Large intestine (tissue), 12 donors: ENCODE results near the gene OR7A5. TPM values are rescaled to one million over a fixed set of nuclear protein-coding genes. Genes with fewer than 3 reads are reported as not detected.

Experiments used
- DNase-seq, 2 donors: peaks; one replicate each; pipeline versions ENCODE4 v3.0.0 to v3.0.0-alpha.2; 2013
- H3K27ac ChIP-seq: one replicate; pipeline ENCODE4 v1.5.1; 2013; ENCODE audit warnings: low read length
- H3K27me3 ChIP-seq: 2 replicates; pipeline ENCODE4 v1.6.1; 2013; ENCODE audit warnings: low read length; ENCODE audit not compliant: control insufficient read depth, insufficient read depth
- H3K36me3 ChIP-seq: 2 replicates; pipeline ENCODE4 v1.6.1; 2013; ENCODE audit warnings: low read length; ENCODE audit not compliant: control insufficient read depth, insufficient read depth
- H3K4me1 ChIP-seq: one replicate; pipeline ENCODE4 v1.6.1; 2013; ENCODE audit warnings: low read length; ENCODE audit not compliant: control insufficient read depth, insufficient read depth
- H3K4me3 ChIP-seq: one replicate; pipeline ENCODE4 v1.5.1; 2013; ENCODE audit warnings: low read length
- H3K9me3 ChIP-seq: one replicate; pipeline ENCODE4 v1.6.1; 2013; ENCODE audit warnings: mild to moderate bottlenecking, low read depth, low read length, moderate library complexity; ENCODE audit not compliant: control insufficient read depth
- WGBS: methylation state at CpG from one replicate; pipeline ENCODE4 v1.1.5; 2013; ENCODE audit warnings: low lambda C conversion rate; ENCODE audit not compliant: insufficient coverage; 5-methylcytosine and 5-hydroxymethylcytosine counted together
- long read RNA-seq, 11 donors: transcript quantifications; one replicate each; lab custom pipeline, GENCODE V29; 2026
- polyA plus RNA-seq: library from polyadenylated mRNA; unstranded; fragments of 120-200 nt; gene quantifications from one replicate; pipeline ENCODE4 v1.2.1, GENCODE V29; 2013

OR7A5 gene
- polyA plus RNA-seq = not detected
- long read RNA-seq, donor 1 = 0 reads
- long read RNA-seq, donor 2 = 0 reads
- long read RNA-seq, donor 3 = 0 reads
- long read RNA-seq, donor 4 = 0 reads
- long read RNA-seq, donor 5 = 0 reads
- long read RNA-seq, donor 6 = 0 reads
- long read RNA-seq, donor 7 = 0 reads
- long read RNA-seq, donor 8 = 0 reads
- long read RNA-seq, donor 9 = 0 reads
- long read RNA-seq, donor 10 = 0 reads
- long read RNA-seq, donor 11 = 0 reads

GRCh38 chr19:14835011-14835410 lies at the start of gene OR7A5, which contains the start of gene OR7C1:
TSS of gene OR7A5 (minus strand) at chr19:14835185. CDS start at chr19:14828241, 6,944 bp downstream.
TSS of gene OR7C1 (minus strand) at chr19:14835185. CDS start at chr19:14800136, 35,049 bp downstream.
- H3K36me3 ChIP-seq = no peaks in the 10 kb centered on the region
- WGBS = no CpG with 5 or more reads among the region's 1 CpG
- H3K27ac ChIP-seq = no peak within 1 kb of the TSS
- H3K9me3 ChIP-seq = no peaks in the 10 kb centered on the region
- H3K4me1 ChIP-seq = no peaks in the 10 kb centered on the region
- H3K27me3 ChIP-seq = no peaks in the 10 kb centered on the region
- no peak for DNase-seq
- H3K4me3 ChIP-seq = no peak within 1 kb of the TSS

GRCh38 chr19:14871619-14872230 lies 36.7 kb upstream of the OR7A5 start:
- Histone ChIP-seq H3K36me3 (no peaks in the 10 kb centered on the region), H3K9me3 (no peaks in the 10 kb centered on the region), H3K4me3 (no peak overlapping the region), H3K27me3 (no peaks in the 10 kb centered on the region), H3K27ac (no peak overlapping the region), H3K4me1 (no peaks in the 10 kb centered on the region)
- WGBS = 83% methylated on average over 2 of the region's 4 CpGs
- no peak for DNase-seq

- no peak overlapping the region for H3K27ac ChIP-seq
- H3K4me3 ChIP-seq = no peak overlapping the region
These were observed 33.5 kb upstream of the OR7A5 start for GRCh38 chr19:14868497-14868896.

GRCh38 chr19:14848822-14849221 lies 13.8 kb upstream of the OR7A5 start, which contains the start of gene OR7A10:
TSS of gene OR7A10 (minus strand) at chr19:14848922. CDS start at chr19:14841877, 7,045 bp downstream.
- no peak within 1 kb of the TSS for H3K27ac ChIP-seq
- no peaks in the 10 kb centered on the region for H3K4me1 ChIP-seq
- H3K9me3 ChIP-seq = no peaks in the 10 kb centered on the region
- no peaks in the 10 kb centered on the region for H3K27me3 ChIP-seq
- no peak within 1 kb of the TSS for H3K4me3 ChIP-seq
- DNase-seq = no peak
- 83% methylated on average over 1 of the region's 5 CpGs for WGBS
- no peaks in the 10 kb centered on the region for H3K36me3 ChIP-seq

More at GRCh38 chr19:14868497-14868896, 33.5 kb upstream of the OR7A5 start:
- Histone ChIP-seq H3K4me1 (no peaks in the 10 kb centered on the region), H3K9me3 (no peaks in the 10 kb centered on the region), H3K27me3 (no peaks in the 10 kb centered on the region), H3K36me3 (no peaks in the 10 kb centered on the region)
- no peak for DNase-seq
- 97% methylated on average over 3 of the region's 5 CpGs for WGBS

- Histone ChIP-seq H3K27me3 (no peaks in the 10 kb centered on the region), H3K9me3 (no peaks in the 10 kb centered on the region), H3K4me3 (no peak overlapping the region), H3K27ac (no peak overlapping the region), H3K4me1 (no peaks in the 10 kb centered on the region), H3K36me3 (no peaks in the 10 kb centered on the region)
- WGBS = no CpG with 5 or more reads among the region's 6 CpGs
- DNase-seq = no peak
These were observed 8.6 kb upstream of the OR7A5 start for GRCh38 chr19:14843578-14843977.

GRCh38 chr19:14843169-14843568 lies 8.2 kb upstream of the OR7A5 start:
- Histone ChIP-seq H3K4me3 (no peak overlapping the region), H3K36me3 (no peaks in the 10 kb centered on the region), H3K9me3 (no peaks in the 10 kb centered on the region), H3K27ac (no peak overlapping the region), H3K27me3 (no peaks in the 10 kb centered on the region), H3K4me1 (no peaks in the 10 kb centered on the region)
- DNase-seq = no peak
- WGBS = 70% methylated on average over 2 of the region's 2 CpGs

GRCh38 chr19:14840206-14840605 lies 5.2 kb upstream of the OR7A5 start:
- Histone ChIP-seq H3K9me3 (no peaks in the 10 kb centered on the region), H3K27ac (no peak overlapping the region), H3K36me3 (no peaks in the 10 kb centered on the region), H3K4me1 (no peaks in the 10 kb centered on the region), H3K27me3 (no peaks in the 10 kb centered on the region), H3K4me3 (no peak overlapping the region)
- no peak for DNase-seq
- WGBS = no CpG with 5 or more reads among the region's 1 CpG

GRCh38 chr19:14837391-14837790 lies 2.4 kb upstream of the OR7A5 start:
- no peaks in the 10 kb centered on the region for H3K9me3 ChIP-seq
- H3K27me3 ChIP-seq = no peaks in the 10 kb centered on the region
- H3K4me1 ChIP-seq = no peaks in the 10 kb centered on the region
- H3K36me3 ChIP-seq = no peaks in the 10 kb centered on the region
- no peak overlapping the region for H3K4me3 ChIP-seq
- WGBS = no CpG with 5 or more reads among the region's 4 CpGs
- DNase-seq = no peak
- no peak overlapping the region for H3K27ac ChIP-seq

GRCh38 chr19:14830702-14831101 lies 4.3 kb downstream of the OR7A5 start:
- H3K4me3 ChIP-seq = no peak overlapping the region
- H3K36me3 ChIP-seq = no peaks in the 10 kb centered on the region
- no peak overlapping the region for H3K27ac ChIP-seq
- no CpG with 5 or more reads among the region's 4 CpGs for WGBS
- no peaks in the 10 kb centered on the region for H3K4me1 ChIP-seq
- H3K9me3 ChIP-seq = no peaks in the 10 kb centered on the region
- no peaks in the 10 kb centered on the region for H3K27me3 ChIP-seq
- peak; percentile 0 to 5 for DNase-seq

GRCh38 chr19:14826006-14826405 lies 9.0 kb downstream of the OR7A5 start:
- Histone ChIP-seq H3K4me1 (no peaks in the 10 kb centered on the region), H3K4me3 (no peak overlapping the region), H3K27ac (no peak overlapping the region), H3K9me3 (no peaks in the 10 kb centered on the region), H3K36me3 (no peaks in the 10 kb centered on the region), H3K27me3 (no peaks in the 10 kb centered on the region)
- 100% methylated on average over 2 of the region's 2 CpGs for WGBS
- no peak for DNase-seq

- no peaks in the 10 kb centered on the region for H3K27me3 ChIP-seq
- H3K27ac ChIP-seq = no peak overlapping the region
- DNase-seq = no peak
- no peaks in the 10 kb centered on the region for H3K36me3 ChIP-seq
- H3K4me3 ChIP-seq = no peak overlapping the region
- H3K4me1 ChIP-seq = no peaks in the 10 kb centered on the region
- 83% methylated on average over 1 of the region's 6 CpGs for WGBS
- no peaks in the 10 kb centered on the region for H3K9me3 ChIP-seq
These were observed 13.0 kb downstream of the OR7A5 start for GRCh38 chr19:14821937-14822336.
